Suprapubic skin (tissue), 3 donors: Measurements from ENCODE around the gene WDR37.

ENCODE experiments used
- EP300 ChIP-seq: sonication (generic); formaldehyde crosslinking; IDR thresholded peaks from one replicate; pipeline ENCODE4 v1.6.1; 2017; ENCODE audit warnings: antibody characterized with exemption
- POLR2A ChIP-seq, 2 donors: fragments of 450-650 bp; IDR thresholded peaks; one replicate each; pipeline ENCODE4 v1.6.1; 2017; ENCODE audit warnings: antibody characterized with exemption in 2 of 2, mild to moderate bottlenecking in 2 of 2, moderate library complexity in 2 of 2
- TF ChIP-seq, protein P1 (sequence below), 2 donors: fragments of 200-600 bp in 1 of 2; fragments of 450-650 bp in 1 of 2; sonication (generic) in 1 of 2; IDR thresholded peaks; one replicate each; pipeline ENCODE4 v1.5.1; 2016 to 2019; ENCODE audit warnings: antibody characterized with exemption in 2 of 2, mild to moderate bottlenecking in 1 of 2, moderate library complexity in 1 of 2

DNA sequence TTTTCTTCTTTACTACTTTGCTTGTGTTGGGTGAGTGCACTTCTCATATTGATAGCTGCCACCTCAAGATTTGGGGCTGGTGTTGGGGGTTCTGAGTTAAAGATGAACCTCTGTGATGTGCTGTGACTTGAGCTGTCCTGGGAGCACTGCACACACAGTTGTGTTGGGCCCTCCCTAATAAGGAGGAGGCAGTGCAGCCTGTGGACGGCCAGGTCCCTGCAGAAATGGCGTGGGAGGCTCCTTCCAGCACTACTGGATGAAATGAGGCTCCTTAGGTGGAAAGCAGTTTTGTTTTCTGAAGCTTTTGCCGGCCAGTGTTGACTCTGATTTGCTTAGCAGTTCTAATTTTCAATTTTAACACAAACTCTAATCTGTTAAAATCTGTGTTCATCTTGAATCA, 44.0 kb downstream of the WDR37 start:
- no peak for TF ChIP-seq POLR2A (IDR thresholded peaks at IDR 0.05)
- TF ChIP-seq EP300 = no peak
- TF ChIP-seq, protein P1, sequence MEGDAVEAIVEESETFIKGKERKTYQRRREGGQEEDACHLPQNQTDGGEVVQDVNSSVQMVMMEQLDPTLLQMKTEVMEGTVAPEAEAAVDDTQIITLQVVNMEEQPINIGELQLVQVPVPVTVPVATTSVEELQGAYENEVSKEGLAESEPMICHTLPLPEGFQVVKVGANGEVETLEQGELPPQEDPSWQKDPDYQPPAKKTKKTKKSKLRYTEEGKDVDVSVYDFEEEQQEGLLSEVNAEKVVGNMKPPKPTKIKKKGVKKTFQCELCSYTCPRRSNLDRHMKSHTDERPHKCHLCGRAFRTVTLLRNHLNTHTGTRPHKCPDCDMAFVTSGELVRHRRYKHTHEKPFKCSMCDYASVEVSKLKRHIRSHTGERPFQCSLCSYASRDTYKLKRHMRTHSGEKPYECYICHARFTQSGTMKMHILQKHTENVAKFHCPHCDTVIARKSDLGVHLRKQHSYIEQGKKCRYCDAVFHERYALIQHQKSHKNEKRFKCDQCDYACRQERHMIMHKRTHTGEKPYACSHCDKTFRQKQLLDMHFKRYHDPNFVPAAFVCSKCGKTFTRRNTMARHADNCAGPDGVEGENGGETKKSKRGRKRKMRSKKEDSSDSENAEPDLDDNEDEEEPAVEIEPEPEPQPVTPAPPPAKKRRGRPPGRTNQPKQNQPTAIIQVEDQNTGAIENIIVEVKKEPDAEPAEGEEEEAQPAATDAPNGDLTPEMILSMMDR (IDR thresholded peaks at IDR 0.05) = no peak
